Measurements from ENCODE around the gene NAT8L. TPM values are rescaled to one million over a fixed set of nuclear protein-coding genes. Genes with fewer than 3 reads are reported as not detected.

NAT8L gene
- polyA plus RNA-seq, 1 donor from 2014 or later, result 12.6 TPM

DNA sequence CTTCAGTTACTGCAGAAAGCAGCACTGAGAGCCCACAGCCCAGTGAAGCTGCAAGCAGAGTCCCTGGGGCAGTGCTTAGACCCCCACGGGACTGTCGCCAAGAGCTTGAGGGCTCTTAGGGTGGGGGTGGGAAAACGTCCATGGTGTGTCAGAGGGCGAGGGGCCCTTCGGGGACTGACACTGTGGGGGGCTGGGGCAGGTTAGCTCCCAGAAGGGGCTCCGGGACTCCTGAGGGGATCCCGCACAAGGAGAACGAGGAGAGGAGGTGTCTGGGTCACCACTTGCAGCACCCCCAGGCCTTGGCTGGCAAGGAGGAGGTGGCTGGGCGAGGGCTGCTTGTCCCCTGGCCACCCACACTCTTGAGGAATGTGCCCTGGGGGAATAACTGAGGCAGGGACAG is 20.8 kb downstream of the NAT8L start:
- Histone ChIP-seq H3K27me3 (ENCODE audit: insufficient read depth, low read depth, low read length) (no peaks in the 10 kb centered on the region), H3K9me2 (ENCODE audit: insufficient read depth, low read length) (no peaks in the 10 kb centered on the region), H3K9me3 (ENCODE audit: low read length) (no peaks in the 10 kb centered on the region), H3K4me2 (ENCODE audit: low read length) (no peak overlapping the region), H3F3A (ENCODE audit: insufficient read depth, low read length, poor library complexity, severe bottlenecking) (no peaks in the 10 kb centered on the region), H3K36me3 (ENCODE audit: insufficient read depth, low read length) (no peaks in the 10 kb centered on the region), H2AFZ (ENCODE audit: low read depth, low read length) (no peak overlapping the region), H4K20me1 (ENCODE audit: insufficient read depth) (no peaks in the 10 kb centered on the region), H3K4me3 (ENCODE audit: low read length) (no peak overlapping the region), H3K9ac (ENCODE audit: low read length) (no peak overlapping the region), H3K79me2 (replicated peaks; ENCODE audit: insufficient read depth, low read length) (no peaks in the 10 kb centered on the region), H3K27ac (ENCODE audit: low read length) (no peak overlapping the region)
- TF ChIP-seq, protein P1, sequence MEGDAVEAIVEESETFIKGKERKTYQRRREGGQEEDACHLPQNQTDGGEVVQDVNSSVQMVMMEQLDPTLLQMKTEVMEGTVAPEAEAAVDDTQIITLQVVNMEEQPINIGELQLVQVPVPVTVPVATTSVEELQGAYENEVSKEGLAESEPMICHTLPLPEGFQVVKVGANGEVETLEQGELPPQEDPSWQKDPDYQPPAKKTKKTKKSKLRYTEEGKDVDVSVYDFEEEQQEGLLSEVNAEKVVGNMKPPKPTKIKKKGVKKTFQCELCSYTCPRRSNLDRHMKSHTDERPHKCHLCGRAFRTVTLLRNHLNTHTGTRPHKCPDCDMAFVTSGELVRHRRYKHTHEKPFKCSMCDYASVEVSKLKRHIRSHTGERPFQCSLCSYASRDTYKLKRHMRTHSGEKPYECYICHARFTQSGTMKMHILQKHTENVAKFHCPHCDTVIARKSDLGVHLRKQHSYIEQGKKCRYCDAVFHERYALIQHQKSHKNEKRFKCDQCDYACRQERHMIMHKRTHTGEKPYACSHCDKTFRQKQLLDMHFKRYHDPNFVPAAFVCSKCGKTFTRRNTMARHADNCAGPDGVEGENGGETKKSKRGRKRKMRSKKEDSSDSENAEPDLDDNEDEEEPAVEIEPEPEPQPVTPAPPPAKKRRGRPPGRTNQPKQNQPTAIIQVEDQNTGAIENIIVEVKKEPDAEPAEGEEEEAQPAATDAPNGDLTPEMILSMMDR (IDR thresholded peaks at IDR 0.05; ENCODE audit: poor library complexity, severe bottlenecking), result no peak
- TF ChIP-seq, protein P2, sequence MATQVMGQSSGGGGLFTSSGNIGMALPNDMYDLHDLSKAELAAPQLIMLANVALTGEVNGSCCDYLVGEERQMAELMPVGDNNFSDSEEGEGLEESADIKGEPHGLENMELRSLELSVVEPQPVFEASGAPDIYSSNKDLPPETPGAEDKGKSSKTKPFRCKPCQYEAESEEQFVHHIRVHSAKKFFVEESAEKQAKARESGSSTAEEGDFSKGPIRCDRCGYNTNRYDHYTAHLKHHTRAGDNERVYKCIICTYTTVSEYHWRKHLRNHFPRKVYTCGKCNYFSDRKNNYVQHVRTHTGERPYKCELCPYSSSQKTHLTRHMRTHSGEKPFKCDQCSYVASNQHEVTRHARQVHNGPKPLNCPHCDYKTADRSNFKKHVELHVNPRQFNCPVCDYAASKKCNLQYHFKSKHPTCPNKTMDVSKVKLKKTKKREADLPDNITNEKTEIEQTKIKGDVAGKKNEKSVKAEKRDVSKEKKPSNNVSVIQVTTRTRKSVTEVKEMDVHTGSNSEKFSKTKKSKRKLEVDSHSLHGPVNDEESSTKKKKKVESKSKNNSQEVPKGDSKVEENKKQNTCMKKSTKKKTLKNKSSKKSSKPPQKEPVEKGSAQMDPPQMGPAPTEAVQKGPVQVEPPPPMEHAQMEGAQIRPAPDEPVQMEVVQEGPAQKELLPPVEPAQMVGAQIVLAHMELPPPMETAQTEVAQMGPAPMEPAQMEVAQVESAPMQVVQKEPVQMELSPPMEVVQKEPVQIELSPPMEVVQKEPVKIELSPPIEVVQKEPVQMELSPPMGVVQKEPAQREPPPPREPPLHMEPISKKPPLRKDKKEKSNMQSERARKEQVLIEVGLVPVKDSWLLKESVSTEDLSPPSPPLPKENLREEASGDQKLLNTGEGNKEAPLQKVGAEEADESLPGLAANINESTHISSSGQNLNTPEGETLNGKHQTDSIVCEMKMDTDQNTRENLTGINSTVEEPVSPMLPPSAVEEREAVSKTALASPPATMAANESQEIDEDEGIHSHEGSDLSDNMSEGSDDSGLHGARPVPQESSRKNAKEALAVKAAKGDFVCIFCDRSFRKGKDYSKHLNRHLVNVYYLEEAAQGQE (IDR thresholded peaks at IDR 0.05; ENCODE audit: borderline replicate concordance), result no peak
- TF ChIP-seq SMC3 (conservative IDR thresholded peaks at IDR 0.05; ENCODE audit: poor library complexity), result no peak
- no peak for TF ChIP-seq POLR2AphosphoS5 (IDR thresholded peaks at IDR 0.05)
- no peak for TF ChIP-seq MXI1 (conservative IDR thresholded peaks at IDR 0.05; ENCODE audit: poor library complexity, severe bottlenecking)
- TF ChIP-seq EP300 (conservative IDR thresholded peaks at IDR 0.05; ENCODE audit: poor library complexity, severe bottlenecking), result no peak

- Histone ChIP-seq H3K36me3 (ENCODE audit: insufficient read depth, low read length) (no peaks in the 10 kb centered on the region), H3K4me2 (ENCODE audit: low read length) (no peak overlapping the region), H4K20me1 (ENCODE audit: insufficient read depth) (no peaks in the 10 kb centered on the region), H3K27me3 (ENCODE audit: insufficient read depth, low read depth, low read length) (no peaks in the 10 kb centered on the region), H3K4me3 (ENCODE audit: low read length) (no peak overlapping the region), H3K9me2 (ENCODE audit: insufficient read depth, low read length) (no peaks in the 10 kb centered on the region), H3F3A (ENCODE audit: insufficient read depth, low read length, poor library complexity, severe bottlenecking) (no peaks in the 10 kb centered on the region), H3K9me3 (ENCODE audit: low read length) (no peaks in the 10 kb centered on the region), H3K79me2 (replicated peaks; ENCODE audit: insufficient read depth, low read length) (no peaks in the 10 kb centered on the region), H2AFZ (ENCODE audit: low read depth, low read length) (no peak overlapping the region), H3K9ac (ENCODE audit: low read length) (no peak overlapping the region), H3K27ac (ENCODE audit: low read length) (no peak overlapping the region)
- no peak for TF ChIP-seq RAD21 (conservative IDR thresholded peaks at IDR 0.05)
- no peak for TF ChIP-seq EZH2 (IDR thresholded peaks at IDR 0.05; ENCODE audit: borderline replicate concordance, insufficient read depth, low read length, poor library complexity, severe bottlenecking)
- TF ChIP-seq, protein P2 (IDR thresholded peaks at IDR 0.05; ENCODE audit: borderline replicate concordance), result no peak
- no peak for TF ChIP-seq SMC3 (conservative IDR thresholded peaks at IDR 0.05; ENCODE audit: poor library complexity)
- no peak for TF ChIP-seq TAF1 (IDR thresholded peaks at IDR 0.05; ENCODE audit: low read depth)
- no peak for TF ChIP-seq EP300 (conservative IDR thresholded peaks at IDR 0.05; ENCODE audit: poor library complexity, severe bottlenecking)
- TF ChIP-seq POLR2AphosphoS5 (IDR thresholded peaks at IDR 0.05), result no peak
- TF ChIP-seq, protein P1 (IDR thresholded peaks at IDR 0.05; ENCODE audit: poor library complexity, severe bottlenecking), result no peak
- no peak for TF ChIP-seq MXI1 (conservative IDR thresholded peaks at IDR 0.05; ENCODE audit: poor library complexity, severe bottlenecking)
These were observed 21.5 kb downstream of the NAT8L start for GRCh38 chr4:2080429-2081300.

Measured in neural cell (in vitro differentiated cells).